ENCODE measurements around the gene ANK3. TPM values are rescaled to one million over a fixed set of nuclear protein-coding genes. Genes with fewer than 3 reads are reported as not detected.

Gene ANK3
- total RNA-seq, 1 experiment from 2014 or later: 32.0 TPM

DNA sequence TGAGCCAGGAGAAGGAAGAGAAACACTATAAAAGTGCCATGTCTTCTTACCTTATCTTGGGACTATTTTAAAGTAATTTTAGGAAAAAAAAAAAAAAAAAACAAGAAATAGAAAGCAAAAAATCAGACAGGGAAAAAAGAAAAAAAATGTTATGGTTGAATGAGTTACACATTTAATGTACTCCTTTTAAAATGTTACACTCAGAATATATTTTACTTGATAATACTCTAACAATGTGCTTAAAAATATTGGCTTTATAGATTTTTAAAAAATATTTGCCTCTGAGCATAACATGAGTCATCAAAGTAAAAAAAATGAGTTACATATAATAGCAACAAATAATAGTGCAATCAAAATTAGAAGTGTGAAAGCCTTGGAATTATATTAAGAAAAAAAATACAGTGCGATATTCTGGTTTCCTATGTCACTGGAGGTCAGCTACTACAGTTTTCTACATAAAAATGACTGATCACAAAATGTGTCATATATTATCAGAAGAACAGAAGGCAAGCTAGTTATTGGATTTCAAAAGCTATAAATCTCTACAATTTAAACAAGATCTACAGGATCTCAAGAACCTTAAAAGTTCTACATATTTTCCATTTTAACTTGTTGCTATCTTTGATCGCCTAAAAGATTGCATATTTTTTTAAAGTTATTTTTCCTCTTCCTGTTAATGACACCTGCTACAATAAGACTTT, 252.2 kb downstream of the ANK3 start:
- no peaks in the 10 kb centered on the region for H3K79me2 ChIP-seq (ENCODE audit: low read depth)
- no peaks in the 10 kb centered on the region for H3K36me3 ChIP-seq (ENCODE audit: low read depth)
- CTCF ChIA-PET: no interaction called here
- H3K4me2 ChIP-seq: no peak overlapping the region
- H2AFZ ChIP-seq: no peak overlapping the region
- no TSS peak for BruUV-seq (replicated peaks)
- peaks cover 26% of the 10 kb centered on the region; the same call in 1 of the 2 replicates for H3F3A ChIP-seq (ENCODE audit: insufficient read depth, low read depth)
- peak overlapping the region; percentile 1; the same call in 1 of the 2 replicates for H3K27ac ChIP-seq
- H3K27me3 ChIP-seq (ENCODE audit: insufficient read depth, low read depth): no peaks in the 10 kb centered on the region
- no peaks in the 10 kb centered on the region for H3K9me2 ChIP-seq (ENCODE audit: insufficient read depth)
- POLR2A ChIA-PET (ENCODE audit: unreplicated experiment): interaction anchor here (0.6 kb wide), 1 partner anchor 329 kb away, joined by 6 read pairs; no protein-coding TSS in a partner anchor
- TF ChIP-seq, protein P1, sequence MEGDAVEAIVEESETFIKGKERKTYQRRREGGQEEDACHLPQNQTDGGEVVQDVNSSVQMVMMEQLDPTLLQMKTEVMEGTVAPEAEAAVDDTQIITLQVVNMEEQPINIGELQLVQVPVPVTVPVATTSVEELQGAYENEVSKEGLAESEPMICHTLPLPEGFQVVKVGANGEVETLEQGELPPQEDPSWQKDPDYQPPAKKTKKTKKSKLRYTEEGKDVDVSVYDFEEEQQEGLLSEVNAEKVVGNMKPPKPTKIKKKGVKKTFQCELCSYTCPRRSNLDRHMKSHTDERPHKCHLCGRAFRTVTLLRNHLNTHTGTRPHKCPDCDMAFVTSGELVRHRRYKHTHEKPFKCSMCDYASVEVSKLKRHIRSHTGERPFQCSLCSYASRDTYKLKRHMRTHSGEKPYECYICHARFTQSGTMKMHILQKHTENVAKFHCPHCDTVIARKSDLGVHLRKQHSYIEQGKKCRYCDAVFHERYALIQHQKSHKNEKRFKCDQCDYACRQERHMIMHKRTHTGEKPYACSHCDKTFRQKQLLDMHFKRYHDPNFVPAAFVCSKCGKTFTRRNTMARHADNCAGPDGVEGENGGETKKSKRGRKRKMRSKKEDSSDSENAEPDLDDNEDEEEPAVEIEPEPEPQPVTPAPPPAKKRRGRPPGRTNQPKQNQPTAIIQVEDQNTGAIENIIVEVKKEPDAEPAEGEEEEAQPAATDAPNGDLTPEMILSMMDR (conservative IDR thresholded peaks at IDR 0.05): no peak
- no peak for TF ChIP-seq EZH2 (IDR thresholded peaks at IDR 0.05; ENCODE audit: low read depth)
- no peak for DNase-seq
- intact Hi-C loops (cut with micrococcal nuclease; ENCODE audit: unreplicated experiment): no loop called here
- H3K9me3 ChIP-seq (ENCODE audit: insufficient read depth, low read depth): no peaks in the 10 kb centered on the region; the same call in 1 of the 2 replicates
- no peak overlapping the region for H3K4me3 ChIP-seq
- no peaks in the 10 kb centered on the region for H4K20me1 ChIP-seq (ENCODE audit: insufficient read depth)
- peaks cover 55% of the 10 kb centered on the region for H3K4me1 ChIP-seq (replicated peaks; ENCODE audit: insufficient read depth)

DNA sequence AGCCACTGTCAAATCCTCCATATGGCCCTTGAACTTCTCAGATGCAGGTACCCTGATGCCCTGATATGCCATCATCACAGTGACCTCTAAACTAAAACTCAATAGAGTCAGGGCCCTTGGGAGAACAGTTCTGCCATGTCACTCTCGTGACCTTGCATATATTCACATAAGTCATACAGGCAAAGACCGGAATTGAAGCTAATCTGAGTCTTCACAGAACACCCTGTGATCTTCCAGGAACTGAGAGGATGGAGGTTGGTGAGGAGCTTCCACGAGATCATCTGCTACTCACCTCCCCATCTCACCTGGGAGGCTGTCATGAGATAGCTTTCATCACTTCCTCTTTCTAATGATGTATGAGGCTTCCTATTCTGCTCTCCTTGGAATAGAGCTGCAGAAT, 254.7 kb downstream of the ANK3 start:
- Histone ChIP-seq H3K4me1 (replicated peaks; ENCODE audit: insufficient read depth) (peaks cover 43% of the 10 kb centered on the region), H3K4me3 (no peak overlapping the region), H3F3A (ENCODE audit: insufficient read depth, low read depth) (peaks cover 6% of the 10 kb centered on the region; the same call in 1 of the 2 replicates), H2AFZ (no peak overlapping the region), H3K4me2 (no peak overlapping the region), H3K27me3 (ENCODE audit: insufficient read depth, low read depth) (no peaks in the 10 kb centered on the region), H3K27ac (no peak overlapping the region), H3K36me3 (ENCODE audit: low read depth) (no peaks in the 10 kb centered on the region), H3K79me2 (ENCODE audit: low read depth) (no peaks in the 10 kb centered on the region), H4K20me1 (ENCODE audit: insufficient read depth) (no peaks in the 10 kb centered on the region), H3K9me3 (ENCODE audit: insufficient read depth, low read depth) (no peaks in the 10 kb centered on the region), H3K9me2 (ENCODE audit: insufficient read depth) (no peaks in the 10 kb centered on the region)
- no TSS peak for BruUV-seq (replicated peaks)
- ChIA-PET CTCF (no interaction called here), POLR2A (ENCODE audit: unreplicated experiment) (no interaction called here)
- TF ChIP-seq, protein P1 (conservative IDR thresholded peaks at IDR 0.05): no peak
- no peak for TF ChIP-seq EZH2 (IDR thresholded peaks at IDR 0.05; ENCODE audit: low read depth)
- intact Hi-C loops (cut with micrococcal nuclease; ENCODE audit: unreplicated experiment): no loop called here
- DNase-seq: no peak

DNA sequence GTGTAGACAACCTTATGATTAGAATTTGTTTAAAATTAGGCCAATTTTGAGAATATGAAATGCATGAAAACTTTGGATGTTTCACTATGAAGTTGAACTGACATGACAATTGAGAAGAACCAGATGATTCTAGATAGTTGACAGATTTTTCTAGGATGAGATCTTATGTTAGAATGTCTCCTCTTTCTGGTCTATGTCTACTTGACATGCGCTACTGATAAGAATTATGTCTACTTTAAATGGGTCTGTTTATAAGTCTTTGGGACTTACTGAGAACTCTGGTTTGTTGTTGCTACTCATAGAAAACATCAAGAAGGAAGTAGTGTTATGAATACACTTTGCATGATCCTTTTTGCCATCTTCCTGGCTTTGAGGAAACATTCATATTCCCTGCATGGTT, 255.1 kb downstream of the ANK3 start:
- Histone ChIP-seq H3K9me3 (ENCODE audit: insufficient read depth, low read depth) (no peaks in the 10 kb centered on the region), H3K27ac (no peak overlapping the region), H3K27me3 (ENCODE audit: insufficient read depth, low read depth) (no peaks in the 10 kb centered on the region), H3K4me3 (no peak overlapping the region), H3K4me1 (replicated peaks; ENCODE audit: insufficient read depth) (peaks cover 41% of the 10 kb centered on the region), H3K9me2 (ENCODE audit: insufficient read depth) (no peaks in the 10 kb centered on the region), H4K20me1 (ENCODE audit: insufficient read depth) (no peaks in the 10 kb centered on the region), H2AFZ (no peak overlapping the region), H3K36me3 (ENCODE audit: low read depth) (no peaks in the 10 kb centered on the region), H3F3A (ENCODE audit: insufficient read depth, low read depth) (peaks cover 2% of the 10 kb centered on the region; the same call in 1 of the 2 replicates), H3K4me2 (no peak overlapping the region), H3K79me2 (ENCODE audit: low read depth) (no peaks in the 10 kb centered on the region)
- ChIA-PET POLR2A (ENCODE audit: unreplicated experiment) (no interaction called here), CTCF (no interaction called here)
- no TSS peak for BruUV-seq (replicated peaks)
- TF ChIP-seq EZH2 (IDR thresholded peaks at IDR 0.05; ENCODE audit: low read depth): no peak
- TF ChIP-seq, protein P1 (conservative IDR thresholded peaks at IDR 0.05): no peak
- intact Hi-C loops (cut with micrococcal nuclease; ENCODE audit: unreplicated experiment): no loop called here
- no peak for DNase-seq
